SKM-1 treated with dmso at 0.1 percent for 144 hours (cell line): Measurements from ENCODE around the gene PRCC.
"Not testable (repeated sequence)": the region's sequence is repeated elsewhere in the genome, so short reads cannot be mapped to it uniquely, and the experiment has no call there.

Experiments used
- DNase-seq: peaks from one replicate; lab custom pipeline; 2025; ENCODE audit not compliant: unreplicated experiment; lab: John Stamatoyannopoulos, UW

PRCC gene

GRCh38 chr1:156760092-156760795 is 7.1 kb upstream of the PRCC start:
- no peak for DNase-seq

- DNase-seq: no peak
These were observed 6.6 kb upstream of the PRCC start for GRCh38 chr1:156760796-156761104.

GRCh38 chr1:156765136-156765535 is 2.2 kb upstream of the PRCC start:
- DNase-seq: not testable (repeated sequence)

- DNase-seq: no peak
These were observed 1.7 kb upstream of the PRCC start for GRCh38 chr1:156765666-156766065.

GRCh38 chr1:156766298-156767100 is 836 bp upstream of the PRCC start:
- no peak for DNase-seq

GRCh38 chr1:156767879-156768604 is 707 bp downstream of the PRCC start:
- DNase-seq: no peak

GRCh38 chr1:156768610-156769295 is 1.4 kb downstream of the PRCC start:
- no peak for DNase-seq

GRCh38 chr1:156772222-156772621 is 4.9 kb downstream of the PRCC start:
- no peak for DNase-seq

- DNase-seq: no peak
These were observed 5.6 kb downstream of the PRCC start for GRCh38 chr1:156772728-156773497.

- no peak for DNase-seq
These were observed 6.3 kb downstream of the PRCC start for GRCh38 chr1:156773607-156774006.

- no peak for DNase-seq
These were observed 8.5 kb downstream of the PRCC start for GRCh38 chr1:156775799-156776198.

GRCh38 chr1:156776942-156777341 is 9.6 kb downstream of the PRCC start:
- DNase-seq: no peak

- no peak for DNase-seq
These were observed 10.2 kb downstream of the PRCC start for GRCh38 chr1:156777573-156777972.

GRCh38 chr1:156781585-156782186 is 14.4 kb downstream of the PRCC start:
- DNase-seq: no peak

GRCh38 chr1:156785458-156785857 is 18.1 kb downstream of the PRCC start:
- DNase-seq: no peak

- DNase-seq: no peak
These were observed 19.3 kb downstream of the PRCC start for GRCh38 chr1:156786640-156787039.

GRCh38 chr1:156788136-156788535 is 20.8 kb downstream of the PRCC start:
- no peak for DNase-seq

- DNase-seq: no peak
These were observed 22.4 kb downstream of the PRCC start for GRCh38 chr1:156789621-156790318.

- no peak for DNase-seq
These were observed 27.4 kb downstream of the PRCC start for GRCh38 chr1:156794506-156795373.
